ENCODE measurements around the gene RNF223.
"Not testable (repeated sequence)": the region's sequence is repeated elsewhere in the genome, so short reads cannot be mapped to it uniquely, and the experiment has no call there.

RNF223 gene

DNA sequence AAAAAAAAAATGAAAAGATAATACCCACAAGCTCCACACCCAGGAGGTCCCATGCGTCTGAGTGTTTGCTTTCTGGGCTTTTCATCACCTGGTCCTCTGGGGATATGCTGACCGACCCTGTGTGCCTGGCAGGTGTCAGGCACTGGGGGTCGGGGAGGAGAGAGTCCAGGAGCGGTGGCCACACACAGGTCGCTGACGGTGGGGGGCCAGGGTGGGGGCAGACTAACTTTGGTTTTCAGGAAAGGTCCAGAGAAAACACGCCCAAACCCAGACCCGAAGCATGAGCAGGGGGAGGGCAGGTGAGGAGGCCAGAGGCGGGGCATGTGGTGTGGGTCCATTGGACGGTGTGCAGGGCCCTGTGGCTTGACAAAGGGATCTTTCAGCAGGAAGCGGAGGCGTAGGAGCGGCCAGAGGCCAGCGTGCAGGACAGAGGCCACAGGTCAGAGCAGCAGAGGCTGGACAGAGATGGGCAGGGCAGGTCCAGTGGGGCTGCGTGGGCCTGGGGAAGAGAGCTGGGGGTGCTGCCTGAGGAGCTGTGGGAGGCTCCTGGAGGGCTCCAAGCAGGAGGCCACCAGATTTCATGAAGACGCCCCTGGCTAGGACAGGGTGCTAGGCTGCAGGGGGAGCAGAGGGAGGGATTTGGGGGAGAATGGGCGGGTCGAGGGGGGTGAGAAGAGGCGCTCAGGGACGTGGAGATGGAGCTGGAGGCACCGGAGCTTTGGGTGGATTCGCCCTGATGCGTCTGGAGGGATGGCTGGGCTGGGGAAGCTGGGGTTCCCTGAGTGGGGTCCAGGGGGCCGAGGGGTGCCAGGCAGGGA is 15.8 kb downstream of the RNF223 start:
- no peak for DNase-seq

DNA sequence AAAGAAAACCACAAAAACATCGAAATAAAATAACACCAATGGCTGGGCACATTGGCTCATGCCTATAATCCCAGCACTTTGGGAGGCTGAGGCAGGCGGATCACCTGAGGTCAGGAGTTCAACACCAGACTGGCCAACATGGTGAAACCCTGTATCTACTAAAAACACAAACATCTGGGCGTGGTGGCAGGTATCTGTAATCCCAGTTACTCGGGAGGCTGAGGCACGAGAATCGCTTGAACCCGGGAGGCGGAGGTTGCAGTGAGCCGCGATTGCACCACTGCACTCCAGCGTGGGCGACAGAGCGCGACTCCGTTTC is 16.4 kb downstream of the RNF223 start:
- not testable (repeated sequence) for DNase-seq

DNA sequence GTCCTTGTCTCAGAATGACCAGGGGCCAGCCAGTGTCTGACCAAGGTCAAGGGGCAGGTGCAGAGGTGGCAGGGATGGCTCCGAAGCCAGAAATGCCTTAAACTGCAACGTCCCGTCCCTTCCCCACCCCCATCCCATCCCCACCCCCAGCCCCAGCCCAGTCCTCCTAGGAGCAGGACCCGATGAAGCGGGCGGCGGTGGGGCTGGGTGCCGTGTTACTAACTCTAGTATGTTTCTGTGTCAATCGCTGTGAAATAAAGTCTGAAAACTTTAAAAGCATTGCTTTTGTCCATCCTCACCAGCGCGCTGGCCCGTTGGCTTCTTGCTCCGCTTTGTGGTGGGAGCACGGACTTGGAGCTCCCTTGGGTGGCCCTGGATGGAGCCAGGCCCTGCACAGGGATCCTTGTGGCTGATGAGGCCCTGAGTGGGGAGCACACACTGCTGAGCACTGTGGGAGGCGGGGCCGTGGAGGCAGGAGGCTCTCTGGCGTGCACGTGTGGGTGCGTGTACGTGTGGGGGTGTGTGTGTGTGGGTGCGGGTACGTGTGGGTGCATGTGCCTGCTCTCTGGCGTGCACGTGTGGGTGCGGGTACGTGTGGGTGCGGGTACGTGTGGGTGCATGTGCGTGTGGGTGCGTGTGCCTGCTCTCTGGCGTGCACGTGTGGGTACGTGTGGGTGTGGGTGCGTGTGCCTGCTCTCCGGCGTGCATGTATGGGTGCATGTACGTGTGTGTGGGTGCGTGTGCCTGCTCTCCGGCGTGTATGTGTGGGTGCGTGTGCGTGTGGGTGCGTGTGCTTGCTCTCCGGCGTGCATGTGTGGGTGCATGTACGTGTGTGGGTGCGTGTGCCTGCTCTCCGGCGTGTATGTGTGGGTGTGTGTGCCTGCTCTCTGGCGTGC is 18.0 kb downstream of the RNF223 start:
- no peak for DNase-seq

DNA sequence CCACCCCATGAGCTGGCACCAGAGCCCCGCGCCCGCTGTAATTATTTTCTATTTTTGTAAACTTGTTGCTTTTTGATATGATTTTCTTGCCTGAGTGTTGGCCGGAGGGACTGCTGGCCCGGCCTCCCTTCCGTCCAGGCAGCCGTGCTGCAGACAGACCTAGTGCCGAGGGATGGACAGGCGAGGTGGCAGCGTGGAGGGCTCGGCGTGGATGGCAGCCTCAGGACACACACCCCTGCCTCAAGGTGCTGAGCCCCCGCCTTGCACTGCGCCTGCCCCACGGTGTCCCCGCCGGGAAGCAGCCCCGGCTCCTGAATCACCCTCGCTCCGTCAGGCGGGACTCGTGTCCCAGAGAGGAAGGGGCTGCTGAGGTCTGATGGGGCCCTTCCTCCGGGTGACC is 19.1 kb downstream of the RNF223 start:
- DNase-seq: no peak

DNA sequence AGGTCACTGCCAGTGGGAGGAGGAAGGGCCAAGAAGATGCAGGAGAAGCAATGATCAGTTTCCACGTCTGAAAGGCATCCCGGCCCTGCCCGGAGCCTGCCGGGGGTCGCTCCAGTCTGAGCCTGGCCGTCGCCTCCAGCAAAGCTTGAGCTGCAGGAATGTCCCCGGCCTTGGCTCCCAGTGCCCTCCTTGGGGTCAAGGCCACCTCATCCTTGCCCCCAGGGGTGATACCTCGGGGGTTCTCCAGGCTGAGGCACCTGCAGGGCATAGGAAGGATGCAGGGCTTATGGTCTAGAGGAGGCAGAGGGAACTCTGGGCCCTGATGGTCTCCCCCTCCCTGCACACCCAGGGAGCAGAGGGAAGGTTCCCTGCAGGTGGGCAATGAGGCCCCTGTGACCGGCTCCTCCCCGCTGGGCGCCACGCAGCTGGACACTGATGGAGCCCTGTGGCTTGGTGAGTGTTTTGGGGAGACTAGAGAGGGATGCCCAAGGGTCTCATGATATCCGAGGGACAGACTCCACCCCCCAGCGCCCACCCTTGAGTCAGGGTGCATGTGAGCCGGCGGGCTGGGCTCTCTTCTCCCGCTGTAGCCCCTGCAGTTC is 19.9 kb downstream of the RNF223 start:
- DNase-seq: no peak

DNA sequence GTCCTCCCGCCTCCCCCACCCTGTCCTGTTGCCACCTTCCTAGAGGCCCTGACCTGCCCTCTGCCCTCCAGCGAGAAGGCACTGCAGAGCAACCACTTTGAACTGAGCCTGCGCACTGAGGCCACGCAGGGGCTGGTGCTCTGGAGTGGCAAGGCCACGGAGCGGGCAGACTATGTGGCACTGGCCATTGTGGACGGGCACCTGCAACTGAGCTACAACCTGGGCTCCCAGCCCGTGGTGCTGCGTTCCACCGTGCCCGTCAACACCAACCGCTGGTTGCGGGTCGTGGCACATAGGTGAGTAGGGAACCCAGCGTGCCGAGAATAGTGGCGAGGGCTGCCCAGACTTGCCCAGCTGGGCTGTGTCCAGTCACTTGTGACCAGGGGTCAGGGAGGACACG is 20.4 kb downstream of the RNF223 start:
- no peak for DNase-seq

DNA sequence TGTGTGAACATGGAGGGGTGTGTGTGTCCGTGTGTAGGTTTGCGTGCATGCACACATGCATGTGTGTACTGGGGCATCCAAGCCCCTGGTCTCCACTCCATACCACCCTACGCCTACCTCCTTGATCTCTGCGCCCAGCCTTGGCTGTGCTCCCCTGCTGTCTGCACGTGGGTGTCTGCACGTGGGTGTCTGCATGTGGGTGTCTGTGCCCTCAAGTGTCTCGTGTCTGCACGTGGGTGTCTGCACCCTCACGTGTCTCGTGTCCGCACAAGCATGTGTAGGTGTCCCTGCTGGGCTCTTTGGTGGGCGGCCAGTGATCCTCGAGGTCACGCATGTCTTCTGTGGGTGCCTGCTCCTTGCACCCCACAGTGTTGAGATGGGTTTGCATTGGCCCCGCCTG is 21.1 kb downstream of the RNF223 start:
- no peak for DNase-seq

DNA sequence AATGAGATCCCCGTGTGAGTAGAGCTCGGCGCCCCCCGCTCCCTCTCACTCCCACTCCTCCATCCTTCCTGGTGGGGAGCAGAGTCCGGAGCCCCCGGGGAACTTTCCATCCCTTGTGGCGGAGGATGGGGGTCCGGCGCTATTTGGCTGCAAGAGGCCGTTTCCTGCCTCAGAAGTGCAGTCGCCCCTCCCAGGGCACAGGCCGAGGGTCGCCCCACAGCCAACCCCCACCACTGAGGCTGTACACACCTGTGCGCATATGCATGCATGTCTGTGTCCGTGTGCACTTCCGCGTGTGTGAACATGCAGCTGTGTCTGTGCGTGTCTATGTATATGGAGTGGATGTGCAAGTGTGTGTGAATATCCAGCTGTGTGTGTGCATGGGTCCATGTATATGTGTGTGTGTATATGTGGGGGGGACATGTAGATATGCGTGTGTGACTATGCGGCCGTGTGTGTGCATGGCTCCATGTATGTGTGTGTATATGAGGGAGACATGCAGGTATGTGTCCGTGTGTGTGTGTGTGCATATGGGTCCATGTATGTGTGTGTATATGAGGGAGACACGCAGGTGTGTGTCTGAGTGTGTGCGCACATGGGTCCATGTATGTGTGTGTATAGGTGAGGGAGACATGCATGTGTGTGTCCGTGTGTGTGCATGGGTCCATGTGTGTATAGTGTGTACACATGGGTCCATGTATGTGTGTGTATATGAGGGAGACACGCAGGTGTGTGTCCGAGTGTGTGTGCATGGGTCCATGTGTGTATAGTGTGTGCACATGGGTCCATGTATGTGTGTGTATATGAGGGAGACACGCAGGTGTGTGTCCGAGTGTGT is 21.9 kb downstream of the RNF223 start:
- DNase-seq: no peak

DNA sequence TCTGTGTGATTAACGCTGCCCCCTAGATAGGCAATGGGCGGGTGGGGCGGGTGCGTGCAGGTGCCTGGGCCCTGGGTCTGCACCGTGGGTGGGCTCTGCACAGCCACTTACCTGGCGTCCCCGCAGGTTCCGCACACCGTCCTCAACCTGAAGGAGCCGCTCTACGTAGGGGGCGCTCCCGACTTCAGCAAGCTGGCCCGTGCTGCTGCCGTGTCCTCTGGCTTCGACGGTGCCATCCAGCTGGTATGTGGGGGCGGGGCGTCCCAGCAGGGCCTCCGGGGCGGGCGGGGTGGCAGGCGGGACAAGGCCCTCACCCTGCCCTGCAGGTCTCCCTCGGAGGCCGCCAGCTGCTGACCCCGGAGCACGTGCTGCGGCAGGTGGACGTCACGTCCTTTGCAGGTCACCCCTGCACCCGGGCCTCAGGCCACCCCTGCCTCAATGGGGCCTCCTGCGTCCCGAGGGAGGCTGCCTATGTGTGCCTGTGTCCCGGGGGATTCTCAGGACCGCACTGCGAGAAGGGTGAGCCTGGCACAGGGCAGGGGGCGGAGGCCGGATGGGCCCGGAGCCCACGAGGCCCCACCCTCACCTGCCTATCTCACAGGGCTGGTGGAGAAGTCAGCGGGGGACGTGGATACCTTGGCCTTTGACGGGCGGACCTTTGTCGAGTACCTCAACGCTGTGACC is 22.8 kb downstream of the RNF223 start:
- DNase-seq: no peak

DNA sequence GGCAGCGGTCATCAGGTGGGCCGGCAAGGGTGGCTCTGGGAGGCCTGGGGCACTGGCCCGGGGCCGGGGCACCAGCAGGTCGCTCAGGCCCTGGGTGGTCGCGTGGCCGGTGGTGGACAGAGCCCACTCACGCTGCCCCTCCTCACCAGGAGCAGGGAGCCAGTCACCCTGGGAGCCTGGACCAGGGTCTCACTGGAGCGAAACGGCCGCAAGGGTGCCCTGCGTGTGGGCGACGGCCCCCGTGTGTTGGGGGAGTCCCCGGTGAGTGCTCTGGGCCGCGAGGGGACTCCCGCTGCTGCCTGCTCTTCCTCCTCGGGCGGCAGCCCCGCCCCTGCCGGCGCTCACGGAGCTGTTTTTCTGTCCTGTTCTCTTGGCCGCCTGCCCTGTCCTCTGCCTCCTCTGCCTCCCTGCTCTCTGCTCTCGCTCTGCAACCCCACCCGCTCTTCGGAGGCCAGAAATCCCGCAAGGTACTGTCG is 23.5 kb downstream of the RNF223 start:
- DNase-seq: no peak

DNA sequence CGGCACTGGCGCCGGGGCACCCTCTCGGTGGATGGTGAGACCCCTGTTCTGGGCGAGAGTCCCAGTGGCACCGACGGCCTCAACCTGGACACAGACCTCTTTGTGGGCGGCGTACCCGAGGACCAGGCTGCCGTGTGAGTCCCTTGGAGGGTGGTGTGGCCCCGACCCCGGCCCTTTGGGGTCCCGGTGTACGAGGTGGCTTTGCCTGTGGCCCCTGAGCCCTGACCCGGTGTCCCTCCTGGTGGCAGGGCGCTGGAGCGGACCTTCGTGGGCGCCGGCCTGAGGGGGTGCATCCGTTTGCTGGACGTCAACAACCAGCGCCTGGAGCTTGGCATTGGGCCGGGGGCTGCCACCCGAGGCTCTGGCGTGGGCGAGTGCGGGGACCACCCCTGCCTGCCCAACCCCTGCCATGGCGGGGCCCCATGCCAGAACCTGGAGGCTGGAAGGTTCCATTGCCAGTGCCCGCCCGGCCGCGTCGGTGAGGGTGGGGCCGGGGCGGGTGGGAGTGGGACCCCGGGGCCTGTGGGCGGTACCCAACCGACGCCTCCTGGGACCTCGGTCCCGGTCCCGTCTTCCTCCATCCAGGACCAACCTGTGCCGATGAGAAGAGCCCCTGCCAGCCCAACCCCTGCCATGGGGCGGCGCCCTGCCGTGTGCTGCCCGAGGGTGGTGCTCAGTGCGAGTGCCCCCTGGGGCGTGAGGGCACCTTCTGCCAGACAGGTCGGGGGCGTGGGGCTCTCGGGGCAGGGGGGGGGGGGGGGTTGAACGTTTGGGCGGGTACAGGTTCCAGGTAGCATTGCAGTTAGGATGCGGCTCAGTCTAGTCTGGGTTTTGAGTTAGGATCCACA is 24.6 kb downstream of the RNF223 start:
- no peak for DNase-seq

DNA sequence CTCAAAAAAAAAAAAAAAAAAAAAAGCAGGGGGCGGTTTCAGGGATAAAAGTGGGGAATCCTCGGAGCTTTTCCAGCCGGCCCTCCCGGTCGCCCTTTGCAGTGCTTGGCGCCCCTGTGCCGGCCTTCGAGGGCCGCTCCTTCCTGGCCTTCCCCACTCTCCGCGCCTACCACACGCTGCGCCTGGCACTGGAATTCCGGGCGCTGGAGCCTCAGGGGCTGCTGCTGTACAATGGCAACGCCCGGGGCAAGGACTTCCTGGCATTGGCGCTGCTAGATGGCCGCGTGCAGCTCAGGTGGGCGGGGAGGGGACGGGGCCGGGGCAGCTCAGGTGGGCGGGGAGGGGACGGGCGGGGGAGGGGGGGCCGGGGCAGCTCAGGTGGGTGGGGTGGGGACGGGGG is 25.3 kb downstream of the RNF223 start:
- no peak for DNase-seq

DNA sequence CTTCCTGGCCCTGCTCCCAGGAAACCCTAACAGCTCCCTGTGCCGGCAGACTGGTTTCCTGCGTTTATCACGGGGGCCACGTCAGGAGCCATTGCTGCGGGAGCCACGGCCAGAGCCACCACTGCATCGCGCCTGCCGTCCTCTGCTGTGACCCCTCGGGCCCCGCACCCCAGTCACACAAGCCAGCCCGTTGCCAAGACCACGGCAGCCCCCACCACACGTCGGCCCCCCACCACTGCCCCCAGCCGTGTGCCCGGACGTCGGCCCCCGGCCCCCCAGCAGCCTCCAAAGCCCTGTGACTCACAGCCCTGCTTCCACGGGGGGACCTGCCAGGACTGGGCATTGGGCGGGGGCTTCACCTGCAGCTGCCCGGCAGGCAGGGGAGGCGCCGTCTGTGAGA is 26.1 kb downstream of the RNF223 start:
- no peak for DNase-seq

DNA sequence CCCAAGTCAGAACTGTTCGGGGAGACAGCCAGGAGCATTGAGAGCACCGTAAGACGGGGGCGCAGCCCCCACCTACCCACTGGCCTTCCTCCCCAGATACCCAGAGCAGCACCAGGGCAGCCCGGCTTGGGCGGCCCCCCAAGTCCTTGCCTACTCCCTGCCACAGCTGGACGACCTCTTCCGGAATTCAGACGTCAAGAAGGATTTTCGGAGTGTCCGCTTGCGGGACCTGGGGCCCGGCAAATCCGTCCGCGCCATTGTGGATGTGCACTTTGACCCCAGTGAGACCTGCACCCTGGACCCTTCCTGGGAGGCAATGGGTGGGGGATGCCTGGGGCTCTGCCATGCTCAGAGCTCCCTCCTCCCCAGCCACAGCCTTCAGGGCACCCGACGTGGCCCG is 26.7 kb downstream of the RNF223 start:
- no peak for DNase-seq

DNA sequence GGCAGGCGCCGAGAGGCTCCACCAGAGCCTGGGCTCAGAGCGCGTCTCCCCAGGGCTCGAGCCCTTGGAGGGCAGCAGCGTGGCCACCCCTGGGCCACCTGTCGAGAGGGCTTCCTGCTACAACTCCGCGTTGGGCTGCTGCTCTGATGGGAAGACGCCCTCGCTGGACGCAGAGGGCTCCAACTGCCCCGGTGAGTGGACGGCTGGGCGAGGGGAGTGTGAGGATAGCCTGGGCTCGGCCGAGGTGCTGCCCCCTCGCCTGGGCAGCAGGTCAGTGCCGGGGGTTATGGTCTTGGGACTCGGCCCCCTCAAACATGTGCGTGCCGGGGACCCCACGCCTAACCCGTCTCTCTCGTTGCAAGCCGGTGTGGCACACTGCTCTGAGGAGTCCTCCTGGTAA is 27.3 kb downstream of the RNF223 start:
- DNase-seq: no peak

DNA sequence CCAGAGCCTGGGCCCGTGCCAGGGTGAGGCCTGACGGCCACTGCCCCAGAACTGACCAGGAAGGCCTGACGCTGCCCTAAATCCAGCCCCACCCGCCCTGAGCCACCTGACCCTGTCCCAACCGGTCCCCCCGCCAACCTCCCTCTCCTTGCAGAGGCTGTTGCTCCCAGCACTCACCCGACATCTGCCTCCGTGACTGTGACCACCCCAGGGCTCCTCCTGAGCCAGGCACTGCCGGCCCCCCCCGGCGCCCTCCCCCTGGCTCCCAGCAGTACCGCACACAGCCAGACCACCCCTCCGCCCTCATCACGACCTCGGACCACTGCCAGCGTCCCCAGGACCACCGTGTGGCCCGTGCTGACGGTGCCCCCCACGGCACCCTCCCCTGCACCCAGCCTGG is 27.9 kb downstream of the RNF223 start:
- no peak for DNase-seq

DNA sequence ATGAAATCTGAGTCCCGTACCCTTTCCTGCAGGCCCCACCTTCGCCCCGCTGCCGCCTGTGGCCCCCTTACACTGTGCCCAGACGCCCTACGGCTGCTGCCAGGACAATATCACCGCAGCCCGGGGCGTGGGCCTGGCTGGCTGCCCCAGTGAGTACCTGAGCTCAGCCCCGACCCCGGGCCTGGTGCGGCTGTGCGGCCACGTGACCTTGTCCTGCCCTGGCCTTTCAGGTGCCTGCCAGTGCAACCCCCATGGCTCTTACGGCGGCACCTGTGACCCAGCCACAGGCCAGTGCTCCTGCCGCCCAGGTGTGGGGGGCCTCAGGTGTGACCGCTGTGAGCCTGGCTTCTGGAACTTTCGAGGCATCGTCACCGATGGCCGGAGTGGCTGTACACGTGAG is 29.0 kb downstream of the RNF223 start:
- DNase-seq: no peak

DNA sequence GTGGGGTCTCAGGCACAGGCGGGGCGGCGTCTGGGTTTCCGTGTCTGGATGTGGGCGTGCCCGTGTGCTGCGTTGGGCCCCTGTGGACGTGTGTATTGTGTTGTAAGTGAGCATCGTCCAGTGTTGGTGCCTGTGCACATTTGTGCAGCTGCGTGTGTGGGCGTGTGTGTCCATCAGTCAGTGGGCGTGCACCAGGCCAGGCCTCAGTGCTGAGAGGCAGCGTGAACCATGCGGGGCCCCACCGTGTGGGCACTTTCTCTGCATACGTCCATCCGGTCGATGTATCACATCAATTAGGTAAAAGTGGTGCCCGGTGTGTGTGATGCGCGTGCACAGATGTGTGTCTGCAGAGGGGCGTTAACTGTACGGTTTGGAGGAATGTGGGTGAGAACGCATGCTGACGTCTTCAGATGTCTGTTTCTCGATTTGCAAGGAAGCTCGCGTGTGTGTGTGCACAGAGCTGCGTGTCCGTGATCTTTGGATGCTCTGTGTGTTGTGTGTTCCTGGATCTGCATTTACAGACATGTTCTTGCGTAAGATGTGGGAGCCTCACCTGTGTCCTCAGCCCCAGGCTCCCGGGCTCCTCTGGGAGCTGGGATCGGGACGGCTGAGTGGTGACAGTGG is 29.5 kb downstream of the RNF223 start:
- no peak for DNase-seq

DNA sequence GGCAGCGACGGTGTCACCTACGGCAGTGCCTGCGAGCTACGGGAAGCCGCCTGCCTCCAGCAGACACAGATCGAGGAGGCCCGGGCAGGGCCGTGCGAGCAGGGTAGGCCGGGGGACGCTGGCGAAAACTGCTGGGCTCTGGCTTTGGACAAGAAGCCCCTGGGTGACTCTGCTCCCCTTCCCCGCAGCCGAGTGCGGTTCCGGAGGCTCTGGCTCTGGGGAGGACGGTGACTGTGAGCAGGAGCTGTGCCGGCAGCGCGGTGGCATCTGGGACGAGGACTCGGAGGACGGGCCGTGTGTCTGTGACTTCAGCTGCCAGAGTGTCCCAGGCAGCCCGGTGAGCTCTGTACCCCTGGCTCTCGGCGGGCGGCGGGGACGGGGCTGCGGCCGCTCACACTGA is 30.2 kb downstream of the RNF223 start:
- no peak for DNase-seq

DNA sequence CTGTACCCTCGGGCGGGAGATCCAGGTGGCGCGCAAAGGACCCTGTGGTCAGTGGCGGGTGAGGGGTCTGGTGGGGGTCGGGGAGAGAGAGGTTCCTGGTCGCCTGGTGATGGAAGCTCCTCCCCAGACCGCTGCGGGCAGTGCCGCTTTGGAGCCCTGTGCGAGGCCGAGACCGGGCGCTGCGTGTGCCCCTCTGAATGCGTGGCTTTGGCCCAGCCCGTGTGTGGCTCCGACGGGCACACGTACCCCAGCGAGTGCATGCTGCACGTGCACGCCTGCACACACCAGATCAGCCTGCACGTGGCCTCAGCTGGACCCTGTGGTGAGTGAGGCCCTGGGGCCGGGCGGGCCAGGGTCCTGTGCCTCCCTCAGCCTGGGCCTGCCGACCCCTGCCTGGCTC is 30.7 kb downstream of the RNF223 start:
- DNase-seq: no peak

DNA sequence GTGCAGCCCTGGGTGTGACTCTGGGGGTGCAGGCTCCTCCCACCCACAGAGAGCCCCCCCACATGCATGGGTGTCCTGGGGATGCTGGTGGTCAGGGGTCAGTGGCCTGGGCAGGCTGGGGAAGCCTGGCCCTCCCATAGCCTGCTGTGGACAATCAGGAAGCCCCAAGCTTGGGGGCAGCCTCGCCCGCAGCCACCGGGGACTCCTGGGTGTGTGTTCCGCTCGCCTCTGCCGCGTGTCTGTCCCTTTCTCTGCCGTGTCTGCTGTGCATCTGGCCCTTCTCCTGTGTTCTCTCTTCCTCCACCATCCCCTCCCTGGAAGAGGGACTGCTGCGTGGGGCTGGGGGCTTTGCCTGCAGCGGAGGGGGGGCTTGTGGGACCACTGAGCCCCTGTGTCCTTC is 31.3 kb downstream of the RNF223 start:
- DNase-seq: no peak
